Measurements from ENCODE around the gene KIAA0753. TPM values are rescaled to one million over a fixed set of nuclear protein-coding genes. Genes with fewer than 3 reads are reported as not detected.
"Not testable (repeated sequence)": the region's sequence is repeated elsewhere in the genome, so short reads cannot be mapped to it uniquely, and the experiment has no call there.

The KIAA0753 gene
- total RNA-seq, 2 donors from 2014 or later, result 15.7 to 18.5 TPM

GRCh38 chr17:6575596-6575988, 64.9 kb downstream of the KIAA0753 start:
- DNase-seq, result no peak
- Histone ChIP-seq H3K9me3 (no peaks in the 10 kb centered on the region), H3K9ac (ENCODE audit: low read depth in 2 of 2, low read length in 2 of 2) (no peak overlapping the region), H3K4me1 (no peaks in the 10 kb centered on the region), H3K36me3 (no peaks in the 10 kb centered on the region), H3K27me3 (no peaks in the 10 kb centered on the region), H3K4me3 (no peak overlapping the region), H3K27ac (no peak overlapping the region)
- intact Hi-C loops (cut with DNase I), result loop anchor here (10.0 kb wide), 1 partner anchor 59 kb away; no protein-coding TSS in a partner anchor
- no peak for TF ChIP-seq CTCF (IDR thresholded peaks at IDR 0.05)

GRCh38 chr17:6574687-6575595, 65.6 kb downstream of the KIAA0753 start:
- no peak for DNase-seq
- intact Hi-C loops (cut with DNase I), result loop anchor here (10.0 kb wide), 1 partner anchor 60 kb away; no protein-coding TSS in a partner anchor
- no peak overlapping the region for H3K9ac ChIP-seq (ENCODE audit: low read depth in 2 of 2, low read length in 2 of 2)

GRCh38 chr17:6573982-6574686, 66.4 kb downstream of the KIAA0753 start:
- Histone ChIP-seq H3K36me3 (no peaks in the 10 kb centered on the region), H3K27me3 (no peaks in the 10 kb centered on the region), H3K27ac (no peak overlapping the region), H3K4me3 (no peak overlapping the region), H3K9ac (ENCODE audit: low read depth in 2 of 2, low read length in 2 of 2) (no peak overlapping the region), H3K9me3 (no peaks in the 10 kb centered on the region), H3K4me1 (no peaks in the 10 kb centered on the region)
- DNase-seq, result no peak
- TF ChIP-seq CTCF (IDR thresholded peaks at IDR 0.05), result no peak
- intact Hi-C loops (cut with DNase I), result loop anchor here (10.0 kb wide), 1 partner anchor 61 kb away; no protein-coding TSS in a partner anchor

More at GRCh38 chr17:6574687-6575595, 65.6 kb downstream of the KIAA0753 start:
- Histone ChIP-seq H3K27ac (no peak overlapping the region), H3K36me3 (no peaks in the 10 kb centered on the region), H3K27me3 (no peaks in the 10 kb centered on the region), H3K9me3 (no peaks in the 10 kb centered on the region), H3K4me1 (no peaks in the 10 kb centered on the region), H3K4me3 (no peak overlapping the region)
- no peak for TF ChIP-seq CTCF (IDR thresholded peaks at IDR 0.05)

DNA sequence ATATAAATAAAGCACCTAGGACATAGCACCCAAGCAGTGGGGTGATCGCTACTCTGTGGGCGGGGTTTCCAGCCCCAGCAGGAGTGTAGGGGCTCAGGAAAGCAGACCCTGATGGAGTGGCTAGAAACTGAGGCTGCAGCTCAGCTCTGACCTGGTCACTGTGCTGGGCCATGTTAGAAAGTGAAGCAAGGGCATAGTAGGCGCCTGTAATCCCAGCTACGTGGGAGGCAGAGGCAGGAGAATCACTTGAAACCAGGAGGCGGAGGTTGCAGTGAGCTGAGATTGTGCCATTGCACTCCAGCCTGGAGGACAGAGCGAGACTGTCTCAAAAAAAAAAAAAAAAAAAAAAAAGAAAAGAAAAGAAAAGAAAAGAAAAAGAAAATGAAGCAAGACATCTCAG, 67.0 kb downstream of the KIAA0753 start:
- not testable (repeated sequence) for H3K4me1 ChIP-seq; H3K9me3 ChIP-seq; H3K9ac ChIP-seq (ENCODE audit: low read depth in 2 of 2, low read length in 2 of 2); H3K36me3 ChIP-seq; H3K27me3 ChIP-seq; DNase-seq; H3K4me3 ChIP-seq; H3K27ac ChIP-seq
- intact Hi-C loops (cut with DNase I), result loop anchor here (10.0 kb wide), 1 partner anchor 61 kb away; no protein-coding TSS in a partner anchor

GRCh38 chr17:6572972-6573370, 67.5 kb downstream of the KIAA0753 start:
- intact Hi-C loops (cut with DNase I), result loop anchor here (10.0 kb wide), 1 partner anchor 62 kb away; no protein-coding TSS in a partner anchor

More at GRCh38 chr17:6572972-6573370, 67.5 kb downstream of the KIAA0753 start:
- H3K9me3 ChIP-seq, result no peaks in the 10 kb centered on the region
- no peaks in the 10 kb centered on the region for H3K4me1 ChIP-seq
- no peak for TF ChIP-seq CTCF (IDR thresholded peaks at IDR 0.05)
- no peak overlapping the region for H3K4me3 ChIP-seq
- H3K27me3 ChIP-seq, result no peaks in the 10 kb centered on the region
- no peaks in the 10 kb centered on the region for H3K36me3 ChIP-seq
- H3K27ac ChIP-seq, result no peak overlapping the region
- no peak for DNase-seq
- no peak overlapping the region for H3K9ac ChIP-seq (ENCODE audit: low read depth in 2 of 2, low read length in 2 of 2)
